GM10847 (cell line): ENCODE measurements around the gene AP5M1.

Source experiments
- POLR2A ChIP-seq: IDR thresholded peaks from 2 replicates; pipeline ENCODE4 v1.6.1; 2011; ENCODE audit not compliant: insufficient read length; ENCODE audit errors: extremely low read depth

AP5M1 gene

DNA sequence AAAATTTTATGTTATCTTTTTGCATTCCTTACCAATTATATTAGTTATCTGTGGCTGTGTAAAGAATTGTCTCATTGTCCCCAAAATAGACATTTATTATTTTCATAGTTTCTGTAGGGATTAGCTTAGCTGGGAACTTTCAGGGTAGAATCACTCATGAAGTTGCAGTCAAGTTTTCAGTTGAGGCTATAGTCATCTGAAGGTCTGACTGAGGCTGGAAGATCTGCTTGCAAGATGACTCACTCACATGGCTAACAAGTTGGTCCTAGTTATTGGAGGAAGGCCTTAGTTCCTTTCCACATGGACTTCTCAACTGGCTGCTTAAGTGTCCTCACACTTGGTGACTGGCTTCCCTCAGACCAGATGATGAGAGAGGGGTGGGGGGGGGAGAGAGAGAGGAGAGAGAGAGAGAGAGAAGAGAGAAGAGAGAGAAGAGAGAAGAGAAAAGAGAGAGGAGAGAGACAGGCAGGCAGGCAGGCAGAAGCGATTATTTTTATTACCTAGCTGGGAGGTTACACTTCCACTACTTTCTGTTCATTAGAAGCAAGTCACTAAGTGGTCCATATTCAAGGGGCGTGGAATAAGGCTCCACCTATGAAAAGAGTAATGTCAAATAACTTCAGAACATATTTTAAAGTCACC, 6.4 kb downstream of the AP5M1 start:
- TF ChIP-seq POLR2A = no peak

DNA sequence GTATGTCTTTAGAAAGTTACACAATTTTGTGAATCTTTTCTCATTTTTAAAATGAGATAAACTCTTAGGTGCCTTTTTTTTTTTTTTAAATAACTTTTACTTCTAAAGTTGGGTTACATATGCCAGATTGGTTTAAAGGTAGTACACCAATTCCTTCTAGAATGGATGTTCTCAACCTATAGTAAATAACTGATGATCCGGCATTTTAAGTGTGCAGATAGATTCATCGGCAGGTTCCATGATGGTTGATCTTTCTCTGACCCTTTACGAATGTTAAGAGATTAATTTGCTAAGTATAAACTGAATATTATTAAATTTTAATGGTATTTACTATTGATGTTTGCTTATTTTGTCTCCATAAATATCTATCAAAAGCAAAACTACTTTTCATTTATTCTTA, 8.3 kb downstream of the AP5M1 start:
- TF ChIP-seq POLR2A = no peak

DNA sequence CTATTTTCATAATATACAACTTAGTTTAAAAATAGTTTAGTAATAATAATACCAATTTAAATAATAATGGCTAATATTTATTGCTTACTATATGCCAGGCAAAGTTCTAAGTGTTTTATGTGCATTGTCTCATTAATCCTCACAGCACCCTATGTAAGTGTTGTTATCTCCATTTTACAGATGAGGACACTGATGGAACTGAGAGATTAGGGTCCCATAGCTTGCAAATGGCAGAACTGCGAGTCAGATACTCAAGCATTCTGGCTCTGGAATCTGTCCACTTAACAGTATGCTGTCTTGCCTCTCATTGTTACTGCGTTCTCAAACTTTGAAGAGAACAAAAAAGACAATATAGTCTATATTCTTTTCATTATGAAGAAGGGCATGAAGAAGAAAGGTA, 19.0 kb downstream of the AP5M1 start:
- no peak for TF ChIP-seq POLR2A

DNA sequence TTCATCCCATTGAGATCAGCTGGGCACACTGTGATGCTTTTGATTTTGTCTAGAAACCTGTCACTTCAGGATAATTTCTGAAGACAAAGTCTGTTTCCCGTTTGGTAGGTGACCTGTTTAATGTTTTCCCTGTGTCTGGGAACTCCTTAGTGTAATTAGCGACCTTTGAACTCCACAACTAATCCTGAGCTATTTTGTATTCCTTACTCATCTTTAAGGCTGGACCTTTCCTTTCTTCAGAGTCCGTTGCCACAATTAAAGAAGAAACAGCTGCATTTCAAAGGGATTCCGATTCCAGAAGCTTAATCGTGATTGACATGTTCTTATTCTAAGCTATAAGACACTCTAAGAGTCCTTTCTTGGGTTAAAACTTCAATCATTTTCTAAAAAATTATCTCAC, 22.0 kb downstream of the AP5M1 start:
- TF ChIP-seq POLR2A = no peak

DNA sequence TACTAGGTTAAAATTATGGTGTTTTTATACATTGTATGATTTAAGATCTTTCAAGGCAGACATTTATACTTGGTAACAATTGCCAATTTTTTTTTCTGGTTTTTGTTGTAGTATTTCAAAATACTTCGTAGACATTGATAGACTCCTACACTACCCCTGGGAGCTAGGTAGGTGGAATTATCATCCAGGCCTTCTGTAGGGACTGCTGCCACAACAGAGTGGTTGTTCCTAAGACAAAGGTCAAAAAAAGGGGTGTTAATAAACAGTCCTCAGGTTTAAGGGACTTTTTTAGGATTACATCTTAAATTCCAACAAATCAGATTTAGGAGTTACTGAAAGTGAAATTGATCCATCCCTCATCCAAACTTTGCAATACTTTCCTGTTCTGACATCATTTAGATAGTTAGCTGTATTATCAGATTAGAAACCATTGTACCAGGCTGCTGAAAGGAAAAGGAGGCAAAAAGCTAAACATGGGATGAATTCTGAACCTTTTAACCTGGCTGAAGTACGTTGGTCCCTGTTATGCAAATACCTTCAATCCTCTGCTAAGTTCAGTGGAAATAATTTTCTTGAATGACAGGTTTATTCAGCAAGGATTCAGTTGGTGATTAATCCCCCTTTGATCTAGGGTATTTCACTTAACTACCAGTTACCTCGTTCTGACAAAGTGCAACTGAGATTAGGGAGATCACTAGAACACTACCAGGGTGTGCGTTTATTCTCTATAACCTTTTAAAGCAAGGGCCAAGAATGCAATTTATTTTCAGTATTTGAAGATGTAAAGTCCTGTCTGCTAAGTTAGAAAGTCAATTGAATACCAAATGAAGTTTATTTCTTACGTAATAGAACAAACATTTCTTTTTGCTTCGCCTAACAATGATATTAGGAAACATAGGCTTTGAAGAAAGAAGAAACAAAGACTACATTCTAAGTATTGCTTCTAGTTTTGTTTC, 23.2 kb downstream of the AP5M1 start:
- TF ChIP-seq POLR2A = no peak

DNA sequence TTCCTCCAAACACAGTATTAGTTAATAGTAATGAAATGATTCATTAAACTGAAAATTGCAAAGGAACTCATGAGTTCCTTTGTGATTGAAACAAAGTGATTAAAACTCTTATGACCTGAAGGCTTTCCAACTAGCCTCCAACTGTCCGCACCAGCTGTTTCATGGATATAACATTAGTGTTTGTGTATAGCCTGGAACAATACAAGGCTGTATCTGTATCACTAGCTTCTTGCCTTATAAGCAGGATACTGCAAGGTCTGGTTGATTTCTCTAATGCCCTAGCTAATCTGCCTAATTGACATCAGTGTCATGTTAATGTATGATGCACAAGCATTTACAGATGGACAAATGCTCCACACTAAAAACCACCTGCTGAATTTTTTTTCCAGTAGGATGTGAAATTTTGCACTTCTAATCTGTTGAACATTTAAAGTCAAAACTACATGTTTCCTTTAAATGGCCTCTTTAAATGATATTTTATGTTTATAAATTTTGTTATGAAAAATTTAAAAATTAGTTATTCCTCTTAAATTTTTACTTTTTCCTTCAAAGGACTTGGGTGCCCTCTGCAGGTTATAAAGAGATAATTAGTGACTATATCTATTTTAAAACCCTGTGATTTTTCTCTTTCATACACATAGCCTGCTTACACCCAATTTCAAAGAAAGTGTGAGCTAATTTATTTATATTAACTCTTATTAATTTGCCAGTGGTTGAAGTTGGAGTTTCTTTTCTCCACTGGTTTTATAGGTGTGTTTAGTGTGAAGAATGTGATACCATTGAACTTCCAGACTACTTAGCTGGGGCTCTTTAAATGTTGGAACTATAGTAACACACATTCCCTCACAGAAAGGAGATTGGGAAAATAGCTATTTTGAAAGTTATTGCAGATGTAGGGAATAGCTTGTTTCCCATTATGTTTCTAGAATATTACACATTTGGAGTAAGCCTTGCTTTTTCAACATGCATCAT, 25.4 kb downstream of the AP5M1 start:
- no peak for TF ChIP-seq POLR2A

DNA sequence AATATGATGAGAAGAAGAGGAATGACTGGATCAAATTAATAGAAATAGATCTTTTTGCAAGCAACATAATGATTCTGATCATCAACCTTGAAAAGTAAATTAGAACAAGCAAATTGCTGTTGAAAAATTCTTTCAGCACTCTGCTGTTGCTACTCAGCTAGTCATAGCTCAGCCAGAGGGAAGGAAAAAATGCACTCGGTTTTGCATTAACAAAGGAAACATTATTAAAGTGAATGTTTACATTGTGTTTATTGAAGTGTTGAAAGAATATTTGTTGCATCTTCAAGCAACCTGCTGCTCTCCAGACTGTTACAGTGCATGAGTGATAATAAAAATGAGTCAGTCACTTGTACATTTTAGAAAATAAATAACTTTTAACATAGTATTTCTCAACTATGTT, 26.5 kb downstream of the AP5M1 start:
- TF ChIP-seq POLR2A = no peak

DNA sequence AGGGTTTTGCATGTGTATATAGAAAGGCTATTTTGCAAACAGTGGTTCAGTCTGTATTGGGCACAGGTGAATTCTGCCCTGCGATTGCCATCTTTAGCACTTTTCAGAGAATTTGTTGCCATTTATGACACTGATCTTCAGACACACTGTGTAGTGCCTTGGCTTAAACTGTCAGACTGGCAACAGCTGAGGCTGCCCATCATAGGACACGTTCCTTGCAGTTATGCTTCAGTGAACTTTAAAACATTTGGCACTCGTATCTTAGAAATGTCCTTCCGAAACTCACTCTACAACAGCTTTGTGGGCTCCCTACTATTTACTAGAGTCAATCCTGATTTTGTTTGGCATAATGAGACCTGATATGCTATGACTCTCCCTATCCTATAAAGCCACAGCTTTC, 29.1 kb downstream of the AP5M1 start:
- no peak for TF ChIP-seq POLR2A

DNA sequence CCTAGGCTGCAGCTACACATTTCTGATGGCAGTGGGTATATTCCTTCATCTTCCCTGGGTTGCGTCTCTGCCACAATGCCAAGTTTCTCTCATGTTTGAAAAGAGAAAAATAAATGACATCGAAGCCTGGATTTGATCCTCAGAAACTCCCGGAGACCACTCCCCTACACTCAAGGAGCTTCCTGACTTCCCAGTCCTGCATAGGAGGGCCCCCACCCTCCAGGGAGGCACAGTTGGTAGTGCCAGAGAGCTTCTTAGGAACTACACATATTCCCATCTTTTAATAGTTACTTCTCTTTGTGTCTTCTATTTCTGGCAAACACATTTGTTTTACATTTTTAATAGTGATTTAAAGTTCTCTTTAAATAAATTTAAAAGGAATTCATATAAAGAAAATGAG, 30.7 kb downstream of the AP5M1 start:
- TF ChIP-seq POLR2A = no peak

DNA sequence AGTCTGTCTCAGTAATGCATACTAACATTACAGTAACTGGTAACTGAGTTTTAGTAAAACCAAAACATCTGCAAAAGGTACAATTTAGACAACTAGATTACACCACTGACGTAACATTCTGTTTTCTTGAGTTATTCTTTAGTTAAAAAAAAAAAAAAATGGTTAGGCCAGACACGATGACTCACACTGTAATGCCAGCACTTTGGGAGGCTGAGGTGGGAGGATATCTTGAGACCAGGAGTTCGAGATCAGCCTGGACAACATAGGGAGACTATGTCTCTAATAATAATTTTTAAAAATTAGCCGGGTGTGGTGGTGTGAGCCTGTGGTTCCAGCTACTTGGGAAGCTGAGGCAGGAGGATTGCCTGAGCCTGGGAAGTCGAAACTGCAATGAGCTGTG, 34.1 kb downstream of the AP5M1 start:
- no peak for TF ChIP-seq POLR2A

DNA sequence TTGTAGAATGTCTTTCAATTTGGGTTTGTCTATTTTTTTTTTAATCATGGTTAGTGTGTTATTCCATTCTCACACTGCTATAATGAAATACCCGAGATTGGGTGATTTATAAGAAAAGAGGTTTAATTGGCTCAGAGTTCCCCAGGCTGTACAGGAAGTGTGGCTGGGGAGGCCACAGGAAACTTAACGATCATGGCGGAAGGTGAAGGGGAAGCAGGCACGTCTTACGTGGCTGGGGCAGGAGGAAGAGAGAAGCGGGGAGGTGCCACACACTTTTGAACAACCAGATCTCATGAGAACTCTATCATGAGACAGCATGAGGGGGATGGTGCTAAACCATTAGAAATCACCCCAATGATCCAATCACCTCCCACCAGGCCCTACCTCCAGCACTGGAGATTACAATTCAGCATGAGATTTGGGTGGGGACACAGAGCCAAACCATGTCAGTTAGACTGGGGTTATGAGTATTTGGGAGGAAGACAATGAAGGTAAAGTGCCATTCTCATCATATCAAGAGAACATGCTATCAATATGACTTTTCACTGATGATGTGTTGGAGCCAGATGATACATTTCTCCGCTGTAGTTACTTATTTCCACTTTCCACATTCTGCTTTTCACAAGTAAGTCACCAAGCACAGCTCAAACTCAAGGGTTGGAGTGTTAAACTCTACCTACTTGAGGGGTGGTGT, 45.8 kb downstream of the AP5M1 start:
- TF ChIP-seq POLR2A = no peak

DNA sequence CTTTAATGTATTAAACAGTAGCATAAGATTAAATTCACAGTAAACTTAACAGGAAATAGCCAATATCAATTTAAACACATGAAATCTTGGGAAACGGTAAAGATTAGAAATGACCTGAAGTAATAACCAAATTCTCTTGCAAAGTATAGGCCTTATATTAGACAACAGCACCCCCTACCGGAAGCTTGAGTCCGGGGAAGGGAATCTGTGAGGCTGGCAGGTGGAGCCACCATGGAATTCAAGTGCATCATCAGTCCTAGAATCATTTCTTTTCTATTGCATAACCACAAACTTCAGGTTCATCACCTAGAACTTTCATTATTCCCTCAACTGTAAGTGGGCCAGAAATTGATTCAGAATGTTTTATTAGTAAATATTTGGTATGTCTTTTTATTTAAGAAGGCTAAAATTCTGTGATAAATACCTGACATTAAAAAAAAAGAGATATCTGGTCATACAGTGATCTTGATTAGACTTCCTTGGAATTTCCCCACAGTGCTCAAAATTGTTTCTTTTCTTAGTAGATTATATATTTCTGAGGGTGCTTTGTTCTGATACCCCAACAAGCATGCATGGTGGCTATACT, 48.6 kb downstream of the AP5M1 start:
- no peak for TF ChIP-seq POLR2A

DNA sequence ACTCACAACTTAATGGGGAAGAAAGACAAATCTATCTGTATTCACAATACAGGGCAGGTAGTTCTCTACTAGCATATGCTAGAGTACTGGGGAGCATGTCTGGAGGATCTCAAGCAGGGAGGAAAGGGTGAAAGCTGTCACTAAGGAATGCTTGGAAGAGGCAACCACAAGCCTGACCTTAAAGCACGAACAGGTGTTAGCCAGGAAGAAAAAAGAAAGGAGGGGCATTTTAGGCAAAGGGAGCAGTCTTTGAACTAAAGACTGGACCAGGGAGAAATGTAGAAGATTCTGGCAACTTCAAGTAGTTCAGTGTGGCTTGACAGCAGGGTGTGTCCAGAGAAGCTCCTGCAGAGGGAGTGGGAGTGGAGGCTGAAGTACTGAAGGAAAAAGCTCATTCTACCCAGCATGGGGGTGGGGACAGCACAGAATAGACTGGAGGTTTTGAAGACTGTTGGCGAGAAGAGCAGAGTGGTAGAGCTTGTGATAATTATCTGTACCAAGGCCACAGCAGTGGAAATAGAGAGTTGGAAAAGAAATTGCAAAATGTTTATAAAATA, 50.9 kb downstream of the AP5M1 start:
- TF ChIP-seq POLR2A = no peak

DNA sequence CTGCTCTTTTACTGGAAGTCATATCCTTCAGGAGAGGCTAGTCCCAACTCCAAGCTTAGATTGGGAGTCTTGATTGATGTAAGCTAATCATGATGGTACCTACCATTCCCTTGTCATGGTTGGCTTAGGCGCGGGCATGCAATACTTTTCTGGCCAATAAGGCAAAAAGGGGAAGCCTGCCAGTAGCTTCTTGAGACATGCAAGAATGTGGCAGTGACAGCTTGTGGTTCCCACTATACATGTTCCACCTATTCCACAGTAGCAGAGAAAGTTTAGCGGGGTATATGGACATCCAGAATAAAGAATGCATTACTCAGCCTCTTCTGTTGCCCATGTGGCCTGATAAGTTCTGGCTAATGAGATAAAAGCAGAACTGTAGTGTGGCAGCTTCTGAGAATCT, 55.0 kb downstream of the AP5M1 start:
- no peak for TF ChIP-seq POLR2A
